ENCODE results near the gene TMC5. TPM values are rescaled to one million over a fixed set of nuclear protein-coding genes. Genes with fewer than 3 reads are reported as not detected.

The TMC5 gene
- polyA plus RNA-seq, 1 donor from 2014 or later, result not detected

DNA sequence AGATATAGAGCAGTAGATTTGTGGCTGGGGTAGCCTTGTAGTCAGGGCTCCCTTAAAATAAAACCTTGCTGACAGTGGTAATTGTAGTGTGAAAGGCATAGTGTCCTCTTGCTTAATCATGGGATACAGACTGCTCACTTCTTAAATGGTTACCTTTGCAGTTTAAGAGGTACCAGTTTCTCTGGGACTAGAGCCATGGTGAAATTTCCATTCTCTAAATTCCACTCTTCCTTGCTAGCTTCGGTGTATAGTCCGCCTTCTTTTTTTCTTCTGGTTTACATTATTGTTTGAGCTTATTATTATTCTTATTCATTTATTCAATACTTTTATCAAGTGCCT is 107.7 kb downstream of the TMC5 start (continued):
- TF ChIP-seq, protein P1, sequence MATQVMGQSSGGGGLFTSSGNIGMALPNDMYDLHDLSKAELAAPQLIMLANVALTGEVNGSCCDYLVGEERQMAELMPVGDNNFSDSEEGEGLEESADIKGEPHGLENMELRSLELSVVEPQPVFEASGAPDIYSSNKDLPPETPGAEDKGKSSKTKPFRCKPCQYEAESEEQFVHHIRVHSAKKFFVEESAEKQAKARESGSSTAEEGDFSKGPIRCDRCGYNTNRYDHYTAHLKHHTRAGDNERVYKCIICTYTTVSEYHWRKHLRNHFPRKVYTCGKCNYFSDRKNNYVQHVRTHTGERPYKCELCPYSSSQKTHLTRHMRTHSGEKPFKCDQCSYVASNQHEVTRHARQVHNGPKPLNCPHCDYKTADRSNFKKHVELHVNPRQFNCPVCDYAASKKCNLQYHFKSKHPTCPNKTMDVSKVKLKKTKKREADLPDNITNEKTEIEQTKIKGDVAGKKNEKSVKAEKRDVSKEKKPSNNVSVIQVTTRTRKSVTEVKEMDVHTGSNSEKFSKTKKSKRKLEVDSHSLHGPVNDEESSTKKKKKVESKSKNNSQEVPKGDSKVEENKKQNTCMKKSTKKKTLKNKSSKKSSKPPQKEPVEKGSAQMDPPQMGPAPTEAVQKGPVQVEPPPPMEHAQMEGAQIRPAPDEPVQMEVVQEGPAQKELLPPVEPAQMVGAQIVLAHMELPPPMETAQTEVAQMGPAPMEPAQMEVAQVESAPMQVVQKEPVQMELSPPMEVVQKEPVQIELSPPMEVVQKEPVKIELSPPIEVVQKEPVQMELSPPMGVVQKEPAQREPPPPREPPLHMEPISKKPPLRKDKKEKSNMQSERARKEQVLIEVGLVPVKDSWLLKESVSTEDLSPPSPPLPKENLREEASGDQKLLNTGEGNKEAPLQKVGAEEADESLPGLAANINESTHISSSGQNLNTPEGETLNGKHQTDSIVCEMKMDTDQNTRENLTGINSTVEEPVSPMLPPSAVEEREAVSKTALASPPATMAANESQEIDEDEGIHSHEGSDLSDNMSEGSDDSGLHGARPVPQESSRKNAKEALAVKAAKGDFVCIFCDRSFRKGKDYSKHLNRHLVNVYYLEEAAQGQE (IDR thresholded peaks at IDR 0.05; ENCODE audit: borderline replicate concordance), result no peak
- TF ChIP-seq SMC3 (conservative IDR thresholded peaks at IDR 0.05; ENCODE audit: poor library complexity) (no peak), MXI1 (conservative IDR thresholded peaks at IDR 0.05; ENCODE audit: poor library complexity, severe bottlenecking) (no peak)

DNA sequence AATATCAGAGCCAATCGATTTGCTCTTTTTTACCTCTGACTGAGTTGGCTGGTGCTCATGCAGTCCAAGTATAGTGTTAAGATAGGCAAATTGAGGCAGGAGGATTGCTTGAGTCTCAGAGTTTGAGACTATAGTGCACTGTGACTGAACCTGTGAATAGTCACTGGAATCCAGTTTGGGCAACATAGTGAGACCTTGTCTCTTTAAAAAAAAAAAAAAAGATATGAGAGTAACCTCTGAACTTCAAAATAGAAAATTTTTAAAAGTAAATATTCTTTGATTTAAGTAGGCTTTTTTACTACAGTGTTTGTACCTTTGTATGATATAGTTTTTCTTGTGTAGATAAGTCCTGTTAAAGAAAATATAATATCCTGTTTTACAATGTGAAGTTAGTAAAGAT is 109.5 kb downstream of the TMC5 start:
- Histone ChIP-seq H3K27me3 (ENCODE audit: insufficient read depth, low read depth, low read length) (no peaks in the 10 kb centered on the region), H3K9ac (ENCODE audit: low read length) (no peak overlapping the region), H3K36me3 (ENCODE audit: insufficient read depth, low read length) (peaks cover 4% of the 10 kb centered on the region), H3K4me3 (ENCODE audit: low read length) (peak overlapping the region; percentile 86), H3K79me2 (replicated peaks; ENCODE audit: insufficient read depth, low read length) (peaks cover 25% of the 10 kb centered on the region), H3K4me2 (ENCODE audit: low read length) (no peak overlapping the region), H3K9me3 (ENCODE audit: low read length) (no peaks in the 10 kb centered on the region), H3F3A (ENCODE audit: insufficient read depth, low read length, poor library complexity, severe bottlenecking) (no peaks in the 10 kb centered on the region), H4K20me1 (ENCODE audit: insufficient read depth) (no peaks in the 10 kb centered on the region), H2AFZ (ENCODE audit: low read depth, low read length) (no peak overlapping the region), H3K27ac (ENCODE audit: low read length) (no peak overlapping the region), H3K9me2 (ENCODE audit: insufficient read depth, low read length) (no peaks in the 10 kb centered on the region)
- TF ChIP-seq RAD21 (conservative IDR thresholded peaks at IDR 0.05) (no peak), EP300 (conservative IDR thresholded peaks at IDR 0.05; ENCODE audit: poor library complexity, severe bottlenecking) (no peak), EZH2 (IDR thresholded peaks at IDR 0.05; ENCODE audit: borderline replicate concordance, insufficient read depth, low read length, poor library complexity, severe bottlenecking) (no peak), POLR2AphosphoS5 (IDR thresholded peaks at IDR 0.05) (no peak)

DNA sequence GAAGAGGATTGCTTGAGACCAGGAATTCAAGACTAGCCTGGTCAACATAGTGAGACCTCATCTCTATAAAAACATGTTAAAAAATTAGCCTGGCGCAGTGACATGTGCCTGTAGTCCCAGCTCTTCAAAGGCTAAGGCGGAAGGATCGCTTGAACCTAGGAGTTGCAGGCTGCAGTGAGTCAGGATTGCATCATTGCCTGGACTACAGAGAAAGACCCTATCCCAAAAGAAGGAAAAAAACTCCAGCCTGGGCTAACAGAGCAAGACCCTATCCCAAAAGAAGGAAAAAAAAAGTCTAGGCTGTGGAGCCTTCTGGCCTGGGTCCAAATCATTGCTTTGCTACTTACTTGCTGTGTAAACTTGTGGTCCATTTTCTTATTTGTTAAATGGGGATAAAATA is 111.0 kb downstream of the TMC5 start:
- Histone ChIP-seq H3K9me2 (ENCODE audit: insufficient read depth, low read length) (no peaks in the 10 kb centered on the region), H3K4me3 (ENCODE audit: low read length) (no peak overlapping the region), H3K27ac (ENCODE audit: low read length) (no peak overlapping the region), H3K36me3 (ENCODE audit: insufficient read depth, low read length) (peaks cover 4% of the 10 kb centered on the region), H3K27me3 (ENCODE audit: insufficient read depth, low read depth, low read length) (no peaks in the 10 kb centered on the region), H3K9ac (ENCODE audit: low read length) (no peak overlapping the region), H3F3A (ENCODE audit: insufficient read depth, low read length, poor library complexity, severe bottlenecking) (no peaks in the 10 kb centered on the region), H4K20me1 (ENCODE audit: insufficient read depth) (no peaks in the 10 kb centered on the region), H3K4me2 (ENCODE audit: low read length) (no peak overlapping the region), H2AFZ (ENCODE audit: low read depth, low read length) (no peak overlapping the region), H3K79me2 (replicated peaks; ENCODE audit: insufficient read depth, low read length) (peaks cover 25% of the 10 kb centered on the region), H3K9me3 (ENCODE audit: low read length) (no peaks in the 10 kb centered on the region)
- no peak for TF ChIP-seq EP300 (conservative IDR thresholded peaks at IDR 0.05; ENCODE audit: poor library complexity, severe bottlenecking)
- no peak for TF ChIP-seq SMC3 (conservative IDR thresholded peaks at IDR 0.05; ENCODE audit: poor library complexity)
- no peak for TF ChIP-seq POLR2AphosphoS5 (IDR thresholded peaks at IDR 0.05)
- TF ChIP-seq MXI1 (conservative IDR thresholded peaks at IDR 0.05; ENCODE audit: poor library complexity, severe bottlenecking), result no peak
- TF ChIP-seq, protein P2, sequence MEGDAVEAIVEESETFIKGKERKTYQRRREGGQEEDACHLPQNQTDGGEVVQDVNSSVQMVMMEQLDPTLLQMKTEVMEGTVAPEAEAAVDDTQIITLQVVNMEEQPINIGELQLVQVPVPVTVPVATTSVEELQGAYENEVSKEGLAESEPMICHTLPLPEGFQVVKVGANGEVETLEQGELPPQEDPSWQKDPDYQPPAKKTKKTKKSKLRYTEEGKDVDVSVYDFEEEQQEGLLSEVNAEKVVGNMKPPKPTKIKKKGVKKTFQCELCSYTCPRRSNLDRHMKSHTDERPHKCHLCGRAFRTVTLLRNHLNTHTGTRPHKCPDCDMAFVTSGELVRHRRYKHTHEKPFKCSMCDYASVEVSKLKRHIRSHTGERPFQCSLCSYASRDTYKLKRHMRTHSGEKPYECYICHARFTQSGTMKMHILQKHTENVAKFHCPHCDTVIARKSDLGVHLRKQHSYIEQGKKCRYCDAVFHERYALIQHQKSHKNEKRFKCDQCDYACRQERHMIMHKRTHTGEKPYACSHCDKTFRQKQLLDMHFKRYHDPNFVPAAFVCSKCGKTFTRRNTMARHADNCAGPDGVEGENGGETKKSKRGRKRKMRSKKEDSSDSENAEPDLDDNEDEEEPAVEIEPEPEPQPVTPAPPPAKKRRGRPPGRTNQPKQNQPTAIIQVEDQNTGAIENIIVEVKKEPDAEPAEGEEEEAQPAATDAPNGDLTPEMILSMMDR (IDR thresholded peaks at IDR 0.05; ENCODE audit: poor library complexity, severe bottlenecking), result no peak
- TF ChIP-seq, protein P1 (IDR thresholded peaks at IDR 0.05; ENCODE audit: borderline replicate concordance), result no peak
- no peak for TF ChIP-seq TAF1 (IDR thresholded peaks at IDR 0.05; ENCODE audit: low read depth)
- TF ChIP-seq RAD21 (conservative IDR thresholded peaks at IDR 0.05), result no peak
- no peak for TF ChIP-seq EZH2 (IDR thresholded peaks at IDR 0.05; ENCODE audit: borderline replicate concordance, insufficient read depth, low read length, poor library complexity, severe bottlenecking)
